CD4-positive, alpha-beta T cell (primary cell): ENCODE results near the gene ZNF229. TPM values are rescaled to one million over a fixed set of nuclear protein-coding genes. Genes with fewer than 3 reads are reported as not detected.

Experiments
- total RNA-seq, 174 experiments: library from RNA in 2 of 174; stranded (reverse) in 2 of 174; gene quantifications; one replicate each; pipeline ENCODE4 v1.2.3 and lab custom pipeline; 2021 to 2026

The ZNF229 gene
- total RNA-seq, 2 experiments from 2014 or later = 0.08 to 0.19 TPM

Other genes with a start within 250 kb of the ZNF229 start
- gene ZNF227, start 235.9 kb downstream of the ZNF229 start, total RNA-seq = 10 to 100 TPM; 16.2 to 17.2 TPM
- under 1 TPM in 1 of 2 experiments, not detected in 1; 0.47 TPM for gene ZNF233, start 188.6 kb downstream of the ZNF229 start, total RNA-seq
- gene ZNF235, start 143.4 kb downstream of the ZNF229 start, total RNA-seq = 1 to 10 TPM; 2.4 TPM
- gene ZNF112, start 91.8 kb downstream of the ZNF229 start, total RNA-seq = under 1 TPM in 1 of 2 experiments, not detected in 1; 0.08 TPM
- under 1 TPM; 0.16 to 0.22 TPM for gene ZNF285, start 46.9 kb downstream of the ZNF229 start, total RNA-seq
- gene ZNF180, start 52.0 kb upstream of the ZNF229 start, total RNA-seq = 1 to 10 TPM; 7.6 to 9.4 TPM
- gene CEACAM20, start 81.2 kb upstream of the ZNF229 start, total RNA-seq = not detected
- gene IGSF23, start 165.1 kb upstream of the ZNF229 start, total RNA-seq = not detected
- under 1 TPM; 0.67 to 0.82 TPM for gene PVR, start 195.4 kb upstream of the ZNF229 start, total RNA-seq
- under 1 TPM; 0.27 to 0.78 TPM for gene CEACAM19, start 223.0 kb upstream of the ZNF229 start, total RNA-seq